Suprapubic skin (tissue), 4 donors: ENCODE results near the gene WDTC1.

ENCODE experiments used
- POLR2A ChIP-seq, 2 donors: fragments of 450-650 bp; IDR thresholded peaks; one replicate each; pipeline ENCODE4 v1.6.1; 2017; ENCODE audit warnings: antibody characterized with exemption in 2 of 2, mild to moderate bottlenecking in 2 of 2, moderate library complexity in 2 of 2
- POLR2AphosphoS5 ChIP-seq, 3 donors: sonication (generic); formaldehyde crosslinking; IDR thresholded peaks; one replicate each; pipeline ENCODE4 v1.6.1; 2017; ENCODE audit warnings: antibody characterized with exemption in 3 of 3

DNA sequence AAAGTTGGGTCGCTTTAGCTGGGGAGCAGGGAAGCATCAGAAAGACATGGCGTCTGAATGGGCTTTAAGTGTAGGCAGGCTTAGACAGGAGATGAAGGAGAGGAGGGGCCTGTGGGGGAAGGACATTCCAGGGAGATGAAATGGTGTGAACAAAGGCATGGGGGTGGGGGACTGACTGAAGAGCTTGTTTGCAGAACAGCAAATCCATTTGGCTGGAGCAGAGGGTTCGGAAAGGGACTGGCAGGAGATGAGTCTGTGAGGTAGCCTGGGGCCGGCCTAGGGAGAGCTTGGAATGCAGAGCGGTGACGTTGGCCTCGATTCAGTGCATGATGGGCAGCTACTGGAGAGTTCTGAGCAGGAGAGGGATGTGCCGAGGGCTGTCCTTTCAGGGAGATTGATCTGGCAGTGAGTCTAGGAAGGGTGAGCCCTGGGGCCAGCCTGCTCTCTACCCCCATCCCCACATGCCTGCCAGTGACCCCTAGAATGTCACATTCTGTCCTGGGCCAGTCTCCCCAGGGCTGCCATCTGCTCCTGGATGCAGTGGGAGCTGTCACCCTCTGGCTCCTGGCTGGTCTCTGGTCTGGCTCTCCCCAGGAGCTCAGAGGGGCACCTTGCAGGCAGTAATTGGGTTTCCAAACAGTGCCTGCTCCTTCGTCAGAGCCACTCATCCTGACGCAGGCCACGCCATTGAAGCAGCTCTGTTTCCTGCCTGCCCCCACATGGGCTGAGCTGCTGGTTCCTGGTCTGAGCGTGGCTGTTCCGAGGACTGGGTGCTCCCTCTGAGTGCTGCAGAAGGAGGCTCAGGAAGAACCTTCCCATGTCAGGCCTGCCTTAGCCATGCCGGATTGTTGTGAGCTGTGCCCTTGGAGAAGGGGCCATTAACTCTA, 65.2 kb downstream of the WDTC1 start:
- TF ChIP-seq POLR2A (IDR thresholded peaks at IDR 0.05): no peak
- no peak for TF ChIP-seq POLR2AphosphoS5 (IDR thresholded peaks at IDR 0.05)
